HG02981 (cell line): Measurements from ENCODE around the gene RSPO1.
"Not testable (repeated sequence)": the region's sequence is repeated elsewhere in the genome, so short reads cannot be mapped to it uniquely, and the experiment has no call there.

Source experiments
- ATAC-seq: cut with Tn5 transposase; IDR thresholded peaks from one replicate; pipeline ENCODE4 v1.9.1; 2021; ENCODE audit warnings: mild to moderate bottlenecking, moderate library complexity; ENCODE audit not compliant: unreplicated experiment

The RSPO1 gene

GRCh38 chr1:37634244-37634991 lies at the start of gene RSPO1:
TSS of gene RSPO1 (minus strand) at chr1:37634892. CDS start at chr1:37629661, 5,231 bp downstream.
- ATAC-seq, result no peak

- not testable (repeated sequence) for ATAC-seq
Measured at GRCh38 chr1:37684182-37684581, 49.5 kb upstream of the RSPO1 start.

- ATAC-seq, result no peak
Measured at GRCh38 chr1:37682334-37682987, 47.8 kb upstream of the RSPO1 start.

GRCh38 chr1:37680933-37681332 lies 46.2 kb upstream of the RSPO1 start:
- no peak for ATAC-seq

- ATAC-seq, result no peak
Measured at GRCh38 chr1:37677808-37678207, 43.1 kb upstream of the RSPO1 start.

- ATAC-seq, result no peak
Measured at GRCh38 chr1:37677143-37677439, 42.4 kb upstream of the RSPO1 start.

- ATAC-seq, result no peak
Measured at GRCh38 chr1:37676281-37677142, 41.8 kb upstream of the RSPO1 start.

GRCh38 chr1:37673920-37674319 lies 39.2 kb upstream of the RSPO1 start:
- ATAC-seq, result no peak

GRCh38 chr1:37672136-37672870 lies 37.6 kb upstream of the RSPO1 start:
- ATAC-seq, result no peak

- no peak for ATAC-seq
Measured at GRCh38 chr1:37671261-37671660, 36.6 kb upstream of the RSPO1 start.

- ATAC-seq, result no peak
Measured at GRCh38 chr1:37670133-37670532, 35.4 kb upstream of the RSPO1 start.

- no peak for ATAC-seq
Measured at GRCh38 chr1:37667023-37667671, 32.5 kb upstream of the RSPO1 start.

- ATAC-seq, result no peak
Measured at GRCh38 chr1:37666241-37666867, 31.7 kb upstream of the RSPO1 start.

- no peak for ATAC-seq
Measured at GRCh38 chr1:37663426-37664000, 28.8 kb upstream of the RSPO1 start.

GRCh38 chr1:37662031-37662755 lies 27.5 kb upstream of the RSPO1 start:
- no peak for ATAC-seq

GRCh38 chr1:37661401-37661800 lies 26.7 kb upstream of the RSPO1 start:
- ATAC-seq, result no peak

- ATAC-seq, result no peak
Measured at GRCh38 chr1:37660664-37661063, 26.0 kb upstream of the RSPO1 start.

GRCh38 chr1:37658486-37658885 lies 23.8 kb upstream of the RSPO1 start:
- no peak for ATAC-seq
